OCI-LY3 (cell line): ENCODE results near the gene CACNA1E.

ENCODE experiments used
- CTCF ChIP-seq: fragments of 200-600, 300-600 bp; sonication (generic); IDR thresholded peaks from 2 replicates; pipeline ENCODE4 v1.5.1; 2014; ENCODE audit warnings: antibody characterized with exemption, low read length, low read depth
- EZH2phosphoT487 ChIP-seq: fragments of 200-600 bp; shearing (Covaris generic); IDR thresholded peaks from 2 replicates; pipeline ENCODE4 v1.6.1; 2018; ENCODE audit warnings: antibody characterized with exemption, mixed run types, low read depth

GRCh38 chr1:181651276-181651675, 168.0 kb downstream of the CACNA1E start:
- TF ChIP-seq CTCF (no peak), EZH2phosphoT487 (no peak)
